Measurements from ENCODE around the gene SNED1. TPM values are rescaled to one million over a fixed set of nuclear protein-coding genes. Genes with fewer than 3 reads are reported as not detected.
A peak's percentile ranks its signal among the peaks of the same experiment; 100 is the strongest.

Gene SNED1
- total RNA-seq, 1 donor from 2014 or later = 19.4 TPM

DNA sequence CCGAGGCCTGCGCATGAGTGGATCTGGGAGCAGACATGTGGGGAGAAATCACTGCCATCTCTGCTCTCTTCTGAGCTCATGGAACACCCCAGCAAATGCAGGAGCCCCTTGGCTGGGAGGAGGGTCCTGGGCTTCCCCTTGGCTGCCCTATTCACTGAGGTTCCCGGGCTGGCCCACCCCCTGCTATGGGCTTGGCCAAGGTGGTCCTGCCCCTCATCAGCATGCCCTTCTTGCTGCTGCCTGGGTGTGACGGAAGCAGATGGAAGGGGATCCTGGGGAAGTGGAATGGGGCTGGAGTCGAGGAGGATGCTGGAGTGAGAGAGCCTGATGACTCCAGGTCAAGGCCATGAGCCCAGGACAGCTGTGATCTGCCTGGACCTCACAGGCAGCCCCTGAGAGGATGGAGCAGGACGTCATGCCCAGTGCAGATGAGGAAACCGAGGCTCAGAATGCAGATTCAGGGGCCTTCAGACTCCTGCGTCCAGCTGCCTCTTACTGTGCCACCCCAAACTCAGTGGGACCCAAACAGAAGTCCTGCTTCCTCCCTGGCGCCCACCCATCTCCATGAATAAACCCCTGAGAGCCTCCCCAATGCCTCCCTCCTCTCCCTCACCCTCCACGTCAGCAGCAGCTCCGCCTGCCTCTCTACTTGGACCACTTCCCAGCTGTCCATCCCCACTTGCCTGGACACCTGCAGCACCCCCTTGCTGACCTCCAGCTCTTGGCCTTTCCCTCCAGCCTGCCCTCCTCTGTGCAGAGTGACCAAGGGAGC is 4.0 kb downstream of the SNED1 start:
- H3K27me3 Mint-ChIP-seq (ENCODE audit: unreplicated experiment) = peaks cover 19% of the 10 kb centered on the region
- TF ChIP-seq, protein P1, sequence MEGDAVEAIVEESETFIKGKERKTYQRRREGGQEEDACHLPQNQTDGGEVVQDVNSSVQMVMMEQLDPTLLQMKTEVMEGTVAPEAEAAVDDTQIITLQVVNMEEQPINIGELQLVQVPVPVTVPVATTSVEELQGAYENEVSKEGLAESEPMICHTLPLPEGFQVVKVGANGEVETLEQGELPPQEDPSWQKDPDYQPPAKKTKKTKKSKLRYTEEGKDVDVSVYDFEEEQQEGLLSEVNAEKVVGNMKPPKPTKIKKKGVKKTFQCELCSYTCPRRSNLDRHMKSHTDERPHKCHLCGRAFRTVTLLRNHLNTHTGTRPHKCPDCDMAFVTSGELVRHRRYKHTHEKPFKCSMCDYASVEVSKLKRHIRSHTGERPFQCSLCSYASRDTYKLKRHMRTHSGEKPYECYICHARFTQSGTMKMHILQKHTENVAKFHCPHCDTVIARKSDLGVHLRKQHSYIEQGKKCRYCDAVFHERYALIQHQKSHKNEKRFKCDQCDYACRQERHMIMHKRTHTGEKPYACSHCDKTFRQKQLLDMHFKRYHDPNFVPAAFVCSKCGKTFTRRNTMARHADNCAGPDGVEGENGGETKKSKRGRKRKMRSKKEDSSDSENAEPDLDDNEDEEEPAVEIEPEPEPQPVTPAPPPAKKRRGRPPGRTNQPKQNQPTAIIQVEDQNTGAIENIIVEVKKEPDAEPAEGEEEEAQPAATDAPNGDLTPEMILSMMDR (IDR thresholded peaks at IDR 0.05) = no peak

DNA sequence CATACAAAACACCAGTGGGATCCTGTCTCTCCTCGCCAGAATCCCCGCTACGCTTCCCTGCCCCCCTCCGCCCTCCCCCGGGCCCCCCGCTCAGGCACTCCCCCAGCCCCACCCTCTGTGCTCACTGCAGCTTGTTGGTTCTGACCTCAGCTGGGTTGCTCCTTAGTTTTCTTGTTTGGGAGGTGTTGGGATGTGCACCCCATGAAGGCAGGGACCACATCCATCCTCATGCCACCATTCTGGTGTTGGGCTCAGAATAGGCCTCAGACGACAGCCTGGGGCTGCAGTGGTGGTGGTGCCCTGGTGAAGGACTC is 4.6 kb downstream of the SNED1 start:
- peaks cover 24% of the 10 kb centered on the region for H3K27me3 Mint-ChIP-seq (ENCODE audit: unreplicated experiment)
- no peak overlapping the region for H3K4me3 Mint-ChIP-seq (ENCODE audit: unreplicated experiment)
- peaks cover 11% of the 10 kb centered on the region for H3K36me3 Mint-ChIP-seq (ENCODE audit: unreplicated experiment)
- peak; percentile 54 for DNase-seq (ENCODE audit: extremely low spot score, unreplicated experiment)
- TF ChIP-seq, protein P1 (IDR thresholded peaks at IDR 0.05) = no peak
- peaks cover 13% of the 10 kb centered on the region for H3K4me1 Mint-ChIP-seq (ENCODE audit: unreplicated experiment)
- H3K27ac Mint-ChIP-seq (ENCODE audit: unreplicated experiment) = no peak overlapping the region
- peaks cover 25% of the 10 kb centered on the region for H3K9me3 Mint-ChIP-seq (ENCODE audit: unreplicated experiment)

More for the DNA sequence above, 4.0 kb downstream of the SNED1 start:
- Mint-ChIP-seq H3K4me3 (ENCODE audit: unreplicated experiment) (no peak overlapping the region), H3K36me3 (ENCODE audit: unreplicated experiment) (peaks cover 11% of the 10 kb centered on the region), H3K9me3 (ENCODE audit: unreplicated experiment) (peaks cover 25% of the 10 kb centered on the region), H3K27ac (ENCODE audit: unreplicated experiment) (no peak overlapping the region), H3K4me1 (ENCODE audit: unreplicated experiment) (peaks cover 15% of the 10 kb centered on the region)
- DNase-seq (ENCODE audit: extremely low spot score, unreplicated experiment) = peak; percentile 73

DNA sequence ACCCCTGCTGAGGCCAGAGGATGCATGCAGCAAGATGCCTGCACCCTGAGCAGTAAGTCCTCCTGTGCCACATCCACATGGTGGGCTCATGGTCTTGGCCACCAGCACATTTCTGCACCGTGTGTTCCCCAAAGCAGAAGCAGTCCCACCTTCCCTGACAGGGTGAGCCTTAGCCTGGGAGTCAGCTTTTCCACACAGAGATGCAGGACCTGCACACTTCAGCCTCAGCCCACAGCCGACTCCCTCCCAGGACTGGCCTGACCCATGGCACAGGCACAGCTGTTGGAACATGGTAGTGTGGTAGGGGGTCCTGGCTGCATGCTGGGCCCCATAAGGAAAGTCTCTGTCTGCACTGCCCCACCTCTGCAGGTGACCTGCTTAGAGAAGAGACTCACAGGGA is 5.0 kb downstream of the SNED1 start:
- Mint-ChIP-seq H3K27me3 (ENCODE audit: unreplicated experiment) (peaks cover 26% of the 10 kb centered on the region), H3K4me1 (ENCODE audit: unreplicated experiment) (peaks cover 13% of the 10 kb centered on the region), H3K36me3 (ENCODE audit: unreplicated experiment) (peaks cover 11% of the 10 kb centered on the region), H3K4me3 (ENCODE audit: unreplicated experiment) (no peak overlapping the region), H3K9me3 (ENCODE audit: unreplicated experiment) (peaks cover 25% of the 10 kb centered on the region), H3K27ac (ENCODE audit: unreplicated experiment) (no peak overlapping the region)
- peak; percentile 57 for DNase-seq (ENCODE audit: extremely low spot score, unreplicated experiment)
- TF ChIP-seq, protein P1 (IDR thresholded peaks at IDR 0.05) = no peak

DNA sequence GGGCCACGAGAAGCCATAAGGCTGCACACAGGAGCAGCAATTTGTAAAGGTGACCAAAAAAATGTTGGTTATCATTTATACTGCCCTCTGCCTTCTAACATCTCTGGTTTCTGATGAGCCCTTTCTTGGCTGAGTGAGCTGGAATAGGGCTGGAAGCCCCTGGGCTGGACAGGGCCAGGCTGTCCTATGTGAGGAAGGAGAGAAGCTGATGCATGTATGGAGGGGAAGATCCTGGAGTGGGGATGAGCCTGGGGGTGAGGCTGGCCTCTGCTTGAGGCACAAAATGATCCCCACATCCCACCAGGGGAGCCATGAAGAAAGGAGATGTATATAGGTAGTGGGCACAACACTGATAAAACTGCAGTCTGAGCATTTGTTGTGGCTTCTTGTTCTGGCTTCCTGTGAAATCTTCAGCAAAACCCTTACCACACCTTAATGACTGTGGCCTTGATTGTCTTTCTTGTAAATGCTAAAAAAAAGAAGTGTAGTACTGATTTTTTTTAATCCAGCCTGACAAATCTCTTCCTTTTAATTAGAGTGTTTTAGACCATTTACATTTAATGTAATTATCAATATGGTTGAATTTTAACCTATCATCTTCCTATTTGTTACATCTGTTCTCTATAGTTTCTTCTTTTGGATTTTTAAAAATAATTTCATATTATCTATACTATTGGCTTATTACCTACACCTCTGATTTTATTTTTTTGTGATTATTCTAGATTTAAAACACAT is 5.6 kb downstream of the SNED1 start:
- peaks cover 11% of the 10 kb centered on the region for H3K36me3 Mint-ChIP-seq (ENCODE audit: unreplicated experiment)
- peaks cover 32% of the 10 kb centered on the region for H3K27me3 Mint-ChIP-seq (ENCODE audit: unreplicated experiment)
- no peak overlapping the region for H3K27ac Mint-ChIP-seq (ENCODE audit: unreplicated experiment)
- peaks cover 16% of the 10 kb centered on the region for H3K4me1 Mint-ChIP-seq (ENCODE audit: unreplicated experiment)
- H3K4me3 Mint-ChIP-seq (ENCODE audit: unreplicated experiment) = no peak overlapping the region
- peaks cover 25% of the 10 kb centered on the region for H3K9me3 Mint-ChIP-seq (ENCODE audit: unreplicated experiment)
- DNase-seq (ENCODE audit: extremely low spot score, unreplicated experiment) = peak; percentile 54
- TF ChIP-seq, protein P1 (IDR thresholded peaks at IDR 0.05) = no peak

DNA sequence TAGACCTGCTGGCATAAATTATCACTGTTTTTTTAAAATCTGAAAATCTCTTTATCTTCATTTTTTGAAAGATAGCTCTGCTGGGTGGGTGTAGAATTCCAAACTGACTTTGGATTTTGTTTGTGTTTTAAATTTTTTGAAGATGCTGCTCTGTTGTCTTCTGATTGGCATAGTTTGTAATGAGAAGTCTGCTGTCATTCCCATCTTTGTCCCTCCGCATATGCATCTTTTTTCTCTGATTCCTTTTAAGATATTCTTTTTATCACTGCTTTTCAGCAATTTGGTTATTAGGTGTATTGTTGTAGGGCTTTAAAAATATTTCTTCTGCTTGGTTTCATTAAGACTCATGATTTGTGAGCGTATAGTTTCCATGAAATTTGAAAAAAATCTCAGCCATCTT is 7.2 kb downstream of the SNED1 start:
- peaks cover 22% of the 10 kb centered on the region for H3K4me1 Mint-ChIP-seq (ENCODE audit: unreplicated experiment)
- DNase-seq (ENCODE audit: extremely low spot score, unreplicated experiment) = no peak
- peaks cover 26% of the 10 kb centered on the region for H3K27me3 Mint-ChIP-seq (ENCODE audit: unreplicated experiment)
- H3K27ac Mint-ChIP-seq (ENCODE audit: unreplicated experiment) = no peak overlapping the region
- peaks cover 25% of the 10 kb centered on the region for H3K9me3 Mint-ChIP-seq (ENCODE audit: unreplicated experiment)
- peaks cover 11% of the 10 kb centered on the region for H3K36me3 Mint-ChIP-seq (ENCODE audit: unreplicated experiment)
- TF ChIP-seq, protein P1 (IDR thresholded peaks at IDR 0.05) = no peak
- H3K4me3 Mint-ChIP-seq (ENCODE audit: unreplicated experiment) = no peak overlapping the region

Measured in osteocyte (in vitro differentiated cells).